Osteocyte (in vitro differentiated cells): ENCODE results near the gene CAMK2D. TPM values are rescaled to one million over a fixed set of nuclear protein-coding genes. Genes with fewer than 3 reads are reported as not detected.

ENCODE experiments used
- DNase-seq: peaks from one replicate; pipeline ENCODE4 v3.0.0; 2021; ENCODE audit warnings: mixed read lengths; ENCODE audit not compliant: unreplicated experiment; ENCODE audit errors: extremely low spot score
- H3K27ac Mint-ChIP-seq: one replicate; pipeline ENCODE4 v1.8.0; 2021; ENCODE audit warnings: mild to moderate bottlenecking, mixed read lengths; ENCODE audit not compliant: unreplicated experiment
- H3K27me3 Mint-ChIP-seq: one replicate; pipeline ENCODE4 v1.8.0; 2021; ENCODE audit warnings: mixed read lengths; ENCODE audit not compliant: unreplicated experiment
- H3K36me3 Mint-ChIP-seq: one replicate; pipeline ENCODE4 v1.8.0; 2021; ENCODE audit warnings: mixed read lengths; ENCODE audit not compliant: unreplicated experiment
- H3K4me1 Mint-ChIP-seq: one replicate; pipeline ENCODE4 v1.8.0; 2021; ENCODE audit warnings: mixed read lengths; ENCODE audit not compliant: unreplicated experiment
- H3K4me3 Mint-ChIP-seq: one replicate; pipeline ENCODE4 v1.8.0; 2021; ENCODE audit warnings: mild to moderate bottlenecking, moderate library complexity, mixed read lengths; ENCODE audit not compliant: unreplicated experiment
- H3K9me3 Mint-ChIP-seq: one replicate; pipeline ENCODE4 v1.8.0; 2021; ENCODE audit warnings: mixed read lengths; ENCODE audit not compliant: unreplicated experiment
- CTCF ChIP-seq: fragments of 200-600 bp; sonication (generic); IDR thresholded peaks from 2 replicates; pipeline ENCODE4 v1.5.0; 2021; ENCODE audit warnings: antibody characterized with exemption, mild to moderate bottlenecking, moderate library complexity
- total RNA-seq: library from RNA; stranded (reverse); gene quantifications from 2 replicates; pipeline ENCODE4 v1.2.1, GENCODE V29; 2021

CAMK2D gene
- total RNA-seq, 1 donor from 2014 or later: 84.3 TPM

GRCh38 chr4:113440371-113440770 lies 321.2 kb downstream of the CAMK2D start:
- Mint-ChIP-seq H3K9me3 (no peaks in the 10 kb centered on the region), H3K27me3 (no peaks in the 10 kb centered on the region), H3K4me1 (peaks cover 38% of the 10 kb centered on the region), H3K4me3 (no peak overlapping the region), H3K36me3 (no peaks in the 10 kb centered on the region), H3K27ac (no peak overlapping the region)
- DNase-seq: no peak
- no peak for TF ChIP-seq CTCF

- Mint-ChIP-seq H3K36me3 (no peaks in the 10 kb centered on the region), H3K4me1 (peaks cover 35% of the 10 kb centered on the region), H3K4me3 (no peak overlapping the region), H3K27ac (no peak overlapping the region), H3K27me3 (no peaks in the 10 kb centered on the region), H3K9me3 (no peaks in the 10 kb centered on the region)
- no peak for DNase-seq
- no peak for TF ChIP-seq CTCF
Observed at GRCh38 chr4:113438596-113438995, 322.9 kb downstream of the CAMK2D start.

GRCh38 chr4:113437129-113437528 lies 324.4 kb downstream of the CAMK2D start:
- H3K9me3 Mint-ChIP-seq: peaks cover 5% of the 10 kb centered on the region
- TF ChIP-seq CTCF: no peak
- no peak for DNase-seq
- H3K4me3 Mint-ChIP-seq: no peak overlapping the region
- H3K27me3 Mint-ChIP-seq: no peaks in the 10 kb centered on the region
- peaks cover 37% of the 10 kb centered on the region for H3K4me1 Mint-ChIP-seq
- no peaks in the 10 kb centered on the region for H3K36me3 Mint-ChIP-seq
- peak overlapping the region; percentile 72 for H3K27ac Mint-ChIP-seq

- no peak for DNase-seq
- H3K4me3 Mint-ChIP-seq: no peak overlapping the region
- H3K4me1 Mint-ChIP-seq: peaks cover 37% of the 10 kb centered on the region
- H3K27me3 Mint-ChIP-seq: no peaks in the 10 kb centered on the region
- H3K9me3 Mint-ChIP-seq: peaks cover 9% of the 10 kb centered on the region
- no peak for TF ChIP-seq CTCF
- no peaks in the 10 kb centered on the region for H3K36me3 Mint-ChIP-seq
- H3K27ac Mint-ChIP-seq: peak overlapping the region; percentile 72
Observed at GRCh38 chr4:113436360-113436759, 325.2 kb downstream of the CAMK2D start.

- H3K27me3 Mint-ChIP-seq: no peaks in the 10 kb centered on the region
- H3K4me3 Mint-ChIP-seq: peak overlapping the region; percentile 24
- peak overlapping the region; percentile 72 for H3K27ac Mint-ChIP-seq
- H3K9me3 Mint-ChIP-seq: peaks cover 9% of the 10 kb centered on the region
- no peak for DNase-seq
- TF ChIP-seq CTCF: no peak
- peaks cover 37% of the 10 kb centered on the region for H3K4me1 Mint-ChIP-seq
- H3K36me3 Mint-ChIP-seq: no peaks in the 10 kb centered on the region
Observed at GRCh38 chr4:113435893-113436292, 325.6 kb downstream of the CAMK2D start.
